GM23338 (cell line): ENCODE measurements around the gene RGS6.

Experiments
- CREB1 ChIP-seq: fragments of 250-450 bp; sonication (Bioruptor Pico); IDR thresholded peaks from 2 replicates; pipeline ENCODE4 v1.5.0; 2020; ENCODE audit warnings: low read depth, mild to moderate bottlenecking, moderate library complexity
- CTCF ChIP-seq, 2 experiments: fragments of 200-600 bp in 1 of 2; sonication (generic) in 1 of 2; conservative IDR thresholded peaks; 2 replicates each; pipeline versions ENCODE4 v1.5.1 to v1.6.1; 2016 to 2017; ENCODE audit warnings: antibody characterized with exemption in 2 of 2, low read depth in 2 of 2, mild to moderate bottlenecking in 2 of 2, moderate library complexity in 1 of 2
- EZH2 ChIP-seq: fragments of 200-600 bp; sonication (generic); IDR thresholded peaks from one replicate; pipeline ENCODE4 v1.8.0; 2017; ENCODE audit warnings: antibody characterized with exemption, mild to moderate bottlenecking, low read depth; ENCODE audit not compliant: unreplicated experiment
- EZH2phosphoT487 ChIP-seq: fragments of 200-600 bp; sonication (generic); IDR thresholded peaks from one replicate; pipeline ENCODE4 v1.8.1; 2018; ENCODE audit warnings: antibody characterized with exemption; ENCODE audit not compliant: unreplicated experiment
- POLR2AphosphoS5 ChIP-seq: IDR thresholded peaks from 2 replicates; pipeline ENCODE4 v1.6.1; 2016; ENCODE audit warnings: antibody characterized with exemption, low read depth
- REST ChIP-seq: IDR thresholded peaks from one replicate; pipeline ENCODE4 v1.6.1; 2018; ENCODE audit warnings: antibody characterized with exemption; ENCODE audit not compliant: unreplicated experiment
- ZNF114 ChIP-seq: fragments of 250-450 bp; sonication (Bioruptor Pico); IDR thresholded peaks from 2 replicates; pipeline ENCODE4 v1.5.0; 2020; ENCODE audit warnings: mild to moderate bottlenecking, moderate library complexity

- TF ChIP-seq EZH2 (no peak), CTCF (conservative IDR thresholded peaks at IDR 0.05; ENCODE audit: low read depth in 2 of 2) (no peak), EZH2phosphoT487 (no peak), POLR2AphosphoS5 (no peak), ZNF114 (no peak), REST (no peak), CREB1 (CRISPR knock-in tag) (no peak)
Observed at GRCh38 chr14:72591391-72591790, 659.2 kb downstream of the RGS6 start.
